T1000 (cell line): ENCODE measurements around the gene TRPV3.

Source experiments
- DNase-seq: peaks from one replicate; lab custom pipeline; 2025; ENCODE audit warnings: mixed read lengths; lab: John Stamatoyannopoulos, UW

Gene TRPV3

GRCh38 chr17:3546521-3546920 lies 11.1 kb downstream of the TRPV3 start:
- no peak for DNase-seq

GRCh38 chr17:3545151-3545550 lies 12.5 kb downstream of the TRPV3 start:
- DNase-seq, result no peak

GRCh38 chr17:3544365-3544764 lies 13.2 kb downstream of the TRPV3 start:
- DNase-seq, result no peak

DNA sequence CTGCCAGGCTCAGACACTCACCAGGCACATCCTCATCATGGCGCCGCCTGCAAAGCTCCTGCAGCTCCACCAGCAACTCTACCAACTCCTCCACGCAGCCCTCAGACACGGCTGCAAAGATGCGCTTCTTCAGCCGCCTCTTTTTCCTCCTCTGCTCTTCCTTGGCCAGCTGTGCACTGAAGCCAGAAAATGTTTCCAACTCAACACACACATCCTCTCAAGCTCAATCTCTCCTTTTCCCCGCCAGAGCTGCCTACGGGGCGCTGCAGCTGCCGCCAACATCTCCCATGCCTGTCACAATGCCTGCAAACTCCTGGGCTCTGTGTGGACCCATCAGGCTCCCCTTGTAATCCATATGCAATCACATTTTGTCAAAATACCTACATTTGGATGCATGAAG lies 14.2 kb downstream of the TRPV3 start:
- DNase-seq, result no peak

DNA sequence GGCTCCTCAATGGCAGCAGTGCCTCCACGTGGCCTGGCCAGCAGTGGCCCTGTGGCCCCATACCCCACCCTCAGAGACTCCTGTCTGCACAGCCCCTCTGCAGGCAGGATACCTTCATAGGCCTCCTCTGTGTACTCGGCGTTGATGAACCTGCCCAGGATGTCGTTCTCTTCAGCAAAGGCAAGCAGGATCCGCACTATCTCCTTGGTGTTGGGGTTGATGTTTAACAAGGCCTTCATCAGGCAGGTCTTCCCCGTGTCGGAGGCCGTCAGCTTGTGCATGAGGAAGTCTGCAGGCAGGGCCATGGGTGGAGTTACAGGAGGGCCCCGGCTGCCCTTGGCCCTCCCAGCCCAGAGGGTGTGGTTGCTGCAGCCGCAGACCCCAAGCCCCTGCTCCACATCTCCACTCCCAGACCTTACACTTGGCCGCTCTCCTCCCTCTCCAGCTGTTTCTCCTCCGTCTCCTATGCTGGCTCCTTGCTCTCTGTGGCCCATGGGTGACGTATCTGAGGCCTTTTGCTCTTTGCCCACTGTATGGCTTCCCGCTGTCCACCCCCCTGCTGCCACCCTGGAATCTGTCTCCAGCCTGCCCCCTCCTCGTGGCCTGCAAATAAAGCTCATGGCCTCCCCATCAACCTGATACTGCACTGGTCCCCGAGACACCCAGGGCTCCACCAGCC lies 15.1 kb downstream of the TRPV3 start:
- no peak for DNase-seq

DNA sequence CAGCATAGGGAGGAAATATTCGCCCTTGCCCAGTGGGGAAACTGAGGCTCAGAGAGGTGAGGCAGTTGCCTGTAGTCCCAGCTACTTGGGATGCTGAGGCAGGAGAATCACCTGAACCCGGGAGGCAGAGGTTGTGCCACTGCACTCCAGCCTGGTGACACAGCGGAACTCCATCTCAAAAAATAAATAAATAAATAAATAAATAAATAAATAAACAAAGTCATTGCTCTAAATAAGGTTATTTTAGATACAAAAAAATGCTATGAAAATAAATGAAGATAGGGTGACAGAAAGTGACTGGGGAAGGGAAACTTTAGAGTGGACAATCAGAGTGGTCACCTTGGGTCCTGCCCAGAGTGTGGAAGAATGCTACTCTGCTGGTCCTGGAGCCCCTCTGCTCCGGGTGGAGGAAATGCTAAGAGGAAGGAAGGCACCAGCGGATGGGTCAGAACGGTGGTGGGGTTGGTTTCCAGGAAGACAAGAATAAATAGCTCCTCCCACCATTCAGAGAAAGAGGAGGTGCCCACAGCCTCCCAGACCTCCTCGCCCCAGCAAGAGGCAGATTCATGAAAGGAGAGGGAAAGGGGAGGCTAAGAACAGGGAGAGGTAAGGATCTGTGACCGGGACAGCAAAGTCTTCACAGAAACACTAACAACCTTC lies 17.6 kb downstream of the TRPV3 start:
- no peak for DNase-seq

- no peak for DNase-seq
Observed at GRCh38 chr17:3536716-3537115, 20.9 kb downstream of the TRPV3 start.

DNA sequence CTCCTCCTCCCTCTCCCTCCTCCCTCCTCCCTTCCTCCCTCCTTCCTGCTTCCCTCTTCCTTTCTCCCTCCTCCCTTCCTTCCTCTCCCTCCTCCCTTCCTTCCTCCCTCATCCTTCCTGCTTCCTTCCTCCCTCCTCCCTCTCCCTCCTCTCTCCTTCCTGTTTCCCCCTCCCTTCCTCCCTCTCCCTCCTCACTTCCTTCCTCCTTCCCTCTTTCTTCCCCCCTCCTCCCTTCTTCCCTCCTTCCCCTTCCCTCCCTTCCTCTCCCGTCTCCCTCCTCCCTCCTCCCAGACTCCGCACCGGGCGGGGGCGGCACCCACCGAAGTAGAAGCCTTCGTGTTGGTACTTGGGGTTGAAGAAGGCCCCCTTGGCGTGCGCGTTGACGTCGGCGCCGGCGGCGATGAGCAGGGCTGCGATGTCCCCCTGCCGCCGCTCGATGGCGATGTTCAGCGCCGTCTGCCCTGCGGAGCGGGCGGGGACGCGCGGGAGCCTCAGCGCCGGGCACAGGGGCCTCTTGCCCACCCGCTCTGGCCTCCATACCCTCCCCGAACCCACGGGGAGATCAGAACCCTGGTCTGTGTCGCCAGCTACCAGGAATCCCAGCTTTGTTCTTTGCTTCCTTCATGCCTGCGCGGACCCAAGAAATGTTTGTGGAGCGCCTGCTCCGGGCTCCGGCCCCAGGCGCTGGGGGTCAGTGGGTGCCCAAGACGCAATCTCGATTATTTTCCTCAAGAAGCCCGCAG lies 22.2 kb downstream of the TRPV3 start:
- no peak for DNase-seq

DNA sequence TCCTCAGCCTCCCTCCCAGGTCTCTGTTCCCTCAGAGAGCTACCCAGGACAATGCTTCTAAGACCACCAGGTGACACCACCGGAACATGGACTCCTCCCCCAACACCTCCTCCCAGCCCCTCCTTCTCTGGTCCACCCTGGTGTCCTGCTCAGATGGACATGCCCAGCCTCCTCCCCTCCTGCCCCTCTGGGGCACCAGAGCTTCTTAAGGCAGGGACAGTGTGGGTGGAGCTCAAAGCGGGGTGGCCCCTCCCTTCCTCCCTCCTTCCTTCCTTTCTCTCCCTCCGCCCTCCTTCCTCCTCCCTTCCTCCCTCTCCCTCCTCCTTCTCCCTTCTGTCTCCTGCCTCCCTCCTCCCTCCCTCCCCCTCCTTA lies 22.7 kb downstream of the TRPV3 start:
- DNase-seq, result no peak

GRCh38 chr17:3533752-3534151 lies 23.9 kb downstream of the TRPV3 start:
- no peak for DNase-seq

GRCh38 chr17:3532859-3533142 lies 24.8 kb downstream of the TRPV3 start:
- DNase-seq, result no peak

DNA sequence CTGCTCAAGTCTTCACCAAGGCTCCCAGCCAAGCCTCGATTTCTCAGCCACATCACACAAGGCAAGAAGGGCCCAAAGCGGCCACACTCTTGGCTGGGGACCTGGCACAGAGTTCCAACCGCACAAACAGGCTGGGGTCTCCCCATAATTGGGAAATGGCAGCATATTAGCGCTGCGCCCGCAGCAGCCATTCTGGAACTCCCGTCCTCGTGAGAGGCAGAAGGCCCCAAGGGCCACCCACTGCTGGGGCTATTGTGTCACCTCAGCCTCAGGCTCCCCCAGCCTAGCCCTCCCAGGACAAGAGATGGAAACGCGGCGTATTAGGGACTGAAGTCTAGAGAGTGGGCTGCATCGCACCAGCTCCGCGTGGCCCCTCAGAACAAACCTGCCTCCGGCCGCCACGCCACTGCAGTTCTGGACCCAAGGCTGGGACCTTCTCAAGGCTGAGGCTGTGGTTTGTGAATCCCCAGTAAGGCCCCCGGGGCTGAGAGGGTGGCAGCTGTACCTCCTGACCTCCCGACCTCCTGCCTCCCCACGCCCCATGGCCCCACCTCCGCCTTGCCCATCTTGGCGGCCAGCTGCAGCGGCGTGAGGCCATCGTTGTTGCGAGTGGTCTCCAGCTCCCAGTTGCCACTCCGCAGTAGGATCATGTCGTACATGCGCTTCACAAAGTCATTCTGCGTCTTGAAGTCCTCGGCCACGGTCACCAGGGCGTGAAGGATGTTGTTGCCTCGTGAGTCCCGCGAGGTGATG lies 25.3 kb downstream of the TRPV3 start:
- no peak for DNase-seq

GRCh38 chr17:3531266-3532101 lies 26.1 kb downstream of the TRPV3 start:
- DNase-seq, result no peak

DNA sequence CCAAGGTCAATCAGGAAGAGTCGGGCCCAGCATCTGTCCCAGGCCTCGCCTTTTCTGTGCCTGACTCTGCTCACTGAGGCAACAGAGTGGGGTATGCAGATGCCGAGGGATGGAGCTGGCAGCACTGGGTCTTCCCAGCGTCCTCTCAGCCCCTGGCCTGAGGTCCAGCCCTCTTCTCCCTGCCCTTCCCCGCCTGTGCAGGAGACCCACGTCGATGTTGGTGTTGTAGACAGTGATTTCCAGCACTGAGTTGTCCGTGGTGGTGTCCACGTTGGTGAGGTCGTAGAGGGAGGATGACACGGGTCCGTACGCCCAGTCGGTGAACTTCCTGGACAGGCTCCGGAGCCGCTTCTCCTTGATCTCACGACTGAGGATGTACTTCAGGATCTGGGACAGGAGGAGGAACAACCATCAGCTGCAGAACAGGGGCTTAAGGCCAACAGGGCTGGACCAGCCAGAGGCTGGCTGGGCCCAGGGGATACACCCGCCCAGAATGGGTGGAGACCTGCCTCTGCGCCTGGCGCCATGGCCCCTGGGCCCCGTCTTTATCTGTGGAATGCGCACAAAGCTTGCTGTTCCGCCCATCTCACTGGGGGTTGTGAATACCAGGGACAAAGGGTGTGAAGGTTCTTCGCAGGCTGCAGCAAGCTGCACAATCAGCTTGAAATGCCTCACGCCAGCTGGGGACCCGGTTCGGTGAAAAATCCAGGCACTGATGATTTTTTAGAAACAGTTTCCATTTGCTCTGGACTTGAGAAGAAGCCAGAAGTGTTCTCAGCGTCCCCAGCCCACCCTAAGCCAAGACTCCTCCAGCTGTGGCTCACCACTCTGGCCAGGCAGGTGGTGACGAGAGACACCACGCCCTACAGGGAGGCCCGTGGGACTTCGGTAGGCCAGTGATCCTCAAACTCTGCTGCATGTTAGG lies 27.5 kb downstream of the TRPV3 start:
- DNase-seq, result no peak

DNA sequence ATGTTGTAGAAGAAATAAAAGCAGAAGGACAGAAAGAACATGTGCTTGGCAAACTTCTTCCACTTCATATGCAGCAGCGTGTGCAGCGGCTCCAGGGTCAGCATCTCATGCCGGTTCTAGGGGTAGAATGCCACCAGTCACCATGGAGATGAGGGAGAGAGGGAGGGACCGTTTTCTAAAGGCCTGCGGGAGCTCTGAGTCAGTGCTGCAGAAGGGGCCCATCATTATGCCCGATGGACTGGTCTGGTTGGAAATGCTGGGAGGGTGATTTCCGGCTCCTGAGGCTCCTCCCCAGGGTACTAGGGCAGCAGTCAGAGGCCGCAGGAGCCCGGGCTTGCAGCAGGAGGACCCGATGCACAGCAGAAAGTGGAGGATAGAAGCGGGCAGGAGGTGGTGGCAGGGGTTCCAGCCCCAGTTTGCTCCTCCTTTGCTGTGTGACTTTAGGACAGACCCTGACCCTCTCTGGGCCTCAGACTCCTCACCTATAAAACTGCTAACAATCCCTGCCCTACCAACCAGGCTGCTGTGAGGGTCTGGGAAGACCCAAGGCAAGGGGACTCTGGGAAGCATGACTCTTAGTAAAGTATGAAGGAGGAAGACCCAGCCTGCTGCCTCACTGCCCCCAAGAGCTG lies 28.6 kb downstream of the TRPV3 start:
- no peak for DNase-seq

DNA sequence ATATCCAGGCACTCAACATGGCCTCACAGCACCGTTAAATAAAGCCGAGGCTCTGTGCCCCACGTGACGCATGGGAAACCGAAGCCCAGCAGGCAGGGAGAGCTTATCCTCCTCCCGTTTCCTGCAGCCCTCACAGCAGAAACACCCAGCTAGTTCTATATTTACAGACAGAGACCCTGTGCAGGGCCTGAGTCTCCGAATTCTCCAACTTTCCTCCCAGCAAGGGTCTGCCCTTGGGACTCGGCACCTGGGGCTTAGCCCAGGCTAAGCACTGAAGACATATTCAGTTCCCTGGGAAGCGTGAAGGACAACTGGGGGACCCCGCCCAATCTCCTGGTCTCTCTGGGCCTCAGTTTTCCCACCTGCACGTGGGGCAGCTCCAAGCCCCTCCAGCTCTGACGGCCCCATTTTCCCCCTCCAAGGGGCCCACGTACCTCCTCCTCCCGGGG lies 29.2 kb downstream of the TRPV3 start:
- no peak for DNase-seq

GRCh38 chr17:3527896-3528295 lies 29.7 kb downstream of the TRPV3 start:
- no peak for DNase-seq

DNA sequence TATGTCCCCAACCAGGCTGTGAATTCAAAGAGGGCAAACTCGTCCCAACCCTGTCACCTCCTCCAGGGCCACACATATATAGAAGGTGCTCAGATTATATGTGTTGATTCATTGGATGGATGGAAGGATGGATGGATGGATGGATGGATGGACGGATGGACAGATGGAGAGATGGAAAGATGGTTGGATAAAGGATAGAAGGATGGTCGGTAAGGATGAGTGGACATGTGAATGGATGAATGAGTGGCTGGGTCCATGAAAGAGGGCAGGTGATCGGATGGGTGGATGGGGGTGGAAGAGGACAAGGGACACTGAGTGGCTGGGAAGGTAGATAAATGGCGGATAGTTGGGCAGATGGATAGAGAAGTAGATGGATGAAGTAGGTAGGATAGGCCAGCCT lies 30.1 kb downstream of the TRPV3 start:
- no peak for DNase-seq

GRCh38 chr17:3526971-3527370 lies 30.6 kb downstream of the TRPV3 start:
- DNase-seq, result no peak

GRCh38 chr17:3526491-3526890 lies 31.1 kb downstream of the TRPV3 start:
- DNase-seq, result no peak
